Activated CD8-positive, alpha-beta memory T cell treated with anti-CD3 and anti-CD28 coated beads, Interleukin-2, amount 10 ng/mL, durations not matched to agents 7 days and 5 days (primary cell): ENCODE data around the gene RNF152. TPM values are rescaled to one million over a fixed set of nuclear protein-coding genes. Genes with fewer than 3 reads are reported as not detected.

Source experiments
- ATAC-seq: fragments of 150-1000 bp; cut with Tn5 transposase; one replicate; pipeline ENCODE4 v1.10.0; 2021; ENCODE audit warnings: moderate library complexity
- CTCF ChIA-PET: fragments of 350-600 bp; sonication (Branson Sonifier 250); formaldehyde crosslinking; loops from one replicate; lab custom pipeline; 2021; ENCODE audit warnings: antibody characterized with exemption; lab: Charles Lee
- DNase-seq: peaks from one replicate; pipeline ENCODE4 v3.0.0-alpha.2; 2020
- H3K27ac Mint-ChIP-seq: one replicate; pipeline ENCODE4 v1.8.0; 2021; ENCODE audit warnings: mild to moderate bottlenecking, mixed read lengths
- H3K27me3 Mint-ChIP-seq: one replicate; pipeline ENCODE4 v1.8.0; 2021; ENCODE audit warnings: mixed read lengths
- H3K36me3 Mint-ChIP-seq: one replicate; pipeline ENCODE4 v1.8.0; 2021; ENCODE audit warnings: mild to moderate bottlenecking, mixed read lengths
- H3K4me1 Mint-ChIP-seq: one replicate; pipeline ENCODE4 v1.8.0; 2021; ENCODE audit warnings: mixed read lengths
- H3K4me3 Mint-ChIP-seq: one replicate; pipeline ENCODE4 v1.8.0; 2021; ENCODE audit warnings: mild to moderate bottlenecking, moderate library complexity, mixed read lengths
- H3K9me3 Mint-ChIP-seq: one replicate; pipeline ENCODE4 v1.8.0; 2022; ENCODE audit warnings: low read depth, mixed read lengths
- total RNA-seq, 2 experiments: library from RNA; stranded (reverse); gene quantifications; one replicate each; pipeline ENCODE4 v1.2.3, GENCODE V29; 2021

Gene RNF152
- total RNA-seq, 2 experiments from 2014 or later = 0.09 TPM; not detected in 1

DNA sequence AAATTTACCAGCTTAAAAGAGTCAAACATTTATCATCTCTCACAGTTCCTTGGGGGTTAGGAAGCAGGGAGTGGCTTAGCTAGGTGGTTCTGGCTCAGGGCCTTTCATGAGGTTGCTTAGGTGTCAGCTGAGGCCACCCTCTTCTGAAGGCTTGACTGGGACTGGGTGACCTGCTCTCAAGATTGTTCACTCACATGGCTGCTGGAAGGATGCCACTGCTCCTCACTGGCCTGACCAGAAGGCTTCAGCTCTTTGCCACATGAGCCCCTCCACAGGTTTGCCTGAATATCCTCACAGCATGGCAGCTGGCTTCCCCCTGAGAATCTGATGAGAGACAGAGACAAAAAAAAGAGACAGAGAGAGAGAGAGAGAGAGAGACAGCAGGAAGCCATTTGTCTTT, 17.3 kb upstream of the RNF152 start:
- no peaks in the 10 kb centered on the region for H3K4me1 Mint-ChIP-seq
- H3K27me3 Mint-ChIP-seq = peaks cover 29% of the 10 kb centered on the region
- CTCF ChIA-PET = interaction anchor here (1.2 kb wide), 1 partner anchor 162 kb away, joined by 3 read pairs; no protein-coding TSS in a partner anchor
- H3K27ac Mint-ChIP-seq = no peak overlapping the region
- DNase-seq (no peak), ATAC-seq (no peak)
- H3K4me3 Mint-ChIP-seq = no peak overlapping the region
- H3K36me3 Mint-ChIP-seq = no peaks in the 10 kb centered on the region
- H3K9me3 Mint-ChIP-seq = no peaks in the 10 kb centered on the region

DNA sequence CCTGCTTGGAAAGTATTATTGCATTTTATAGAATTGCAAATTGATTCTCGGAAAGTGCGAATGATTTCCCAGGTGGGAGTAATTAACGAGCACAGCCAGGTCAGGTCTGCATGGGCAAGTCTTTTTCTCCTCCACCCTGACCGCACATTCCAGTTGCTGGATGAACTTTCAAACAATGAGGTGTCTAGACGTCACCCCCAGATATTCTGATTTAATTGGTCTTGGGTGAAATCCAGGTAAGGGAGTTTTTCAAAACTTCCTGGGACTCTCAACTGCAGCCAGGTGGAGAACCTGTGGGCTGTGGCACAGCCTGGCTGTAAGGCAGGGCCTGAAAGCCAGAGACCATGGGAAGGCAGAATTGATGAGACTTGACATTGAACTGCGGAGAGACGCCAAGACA, 15.9 kb upstream of the RNF152 start:
- no peak overlapping the region for H3K27ac Mint-ChIP-seq
- DNase-seq = no peak
- ATAC-seq = no peak
- H3K4me3 Mint-ChIP-seq = no peak overlapping the region
- H3K27me3 Mint-ChIP-seq = peaks cover 27% of the 10 kb centered on the region
- no peaks in the 10 kb centered on the region for H3K9me3 Mint-ChIP-seq
- H3K36me3 Mint-ChIP-seq = no peaks in the 10 kb centered on the region
- no peaks in the 10 kb centered on the region for H3K4me1 Mint-ChIP-seq
- CTCF ChIA-PET = interaction anchor here (1.1 kb wide), 1 partner anchor 16 kb away, joined by 3 read pairs; no protein-coding TSS in a partner anchor

DNA sequence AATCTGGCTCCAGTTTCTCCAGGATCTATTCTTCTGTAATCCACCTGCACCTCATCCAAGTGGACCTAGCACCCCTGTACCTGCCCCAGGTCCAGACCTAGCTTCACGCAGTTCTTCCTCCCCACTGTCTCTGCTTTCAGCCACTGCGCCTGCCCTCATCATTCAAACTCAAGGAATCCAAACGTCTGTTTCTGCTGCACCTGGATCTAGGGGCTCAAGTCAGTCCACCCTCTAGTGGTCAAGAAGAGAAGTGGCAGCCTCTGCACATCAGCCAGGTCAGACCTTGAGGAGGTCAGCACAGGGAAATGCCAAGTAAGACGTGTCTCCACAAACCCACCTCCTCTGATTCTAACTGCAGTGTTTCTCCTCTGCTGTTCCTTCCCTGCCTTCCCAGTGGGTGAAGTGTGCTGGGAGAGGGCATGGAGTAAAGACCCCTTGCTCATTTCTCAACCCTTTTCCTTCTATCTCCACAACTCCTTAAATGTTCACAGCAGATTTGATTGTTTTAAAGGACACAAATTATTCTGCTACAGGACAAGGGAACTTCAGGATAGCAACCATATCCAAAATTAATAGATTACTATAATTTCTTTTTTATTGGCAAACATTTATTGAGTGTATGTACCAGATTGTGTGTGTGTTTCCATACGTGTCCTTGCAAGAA, 8.6 kb upstream of the RNF152 start:
- ATAC-seq (peak; percentile 87), DNase-seq (peak; percentile 57)
- Mint-ChIP-seq H3K4me3 (no peak overlapping the region), H3K27ac (no peak overlapping the region), H3K4me1 (no peaks in the 10 kb centered on the region), H3K9me3 (no peaks in the 10 kb centered on the region), H3K36me3 (no peaks in the 10 kb centered on the region), H3K27me3 (peaks cover 39% of the 10 kb centered on the region)
- CTCF ChIA-PET = interaction anchor here (0.9 to 1.6 kb wide), 3 partner anchors 15 to 319 kb away, joined by 3 to 6 read pairs (median 3); no protein-coding TSS in a partner anchor

DNA sequence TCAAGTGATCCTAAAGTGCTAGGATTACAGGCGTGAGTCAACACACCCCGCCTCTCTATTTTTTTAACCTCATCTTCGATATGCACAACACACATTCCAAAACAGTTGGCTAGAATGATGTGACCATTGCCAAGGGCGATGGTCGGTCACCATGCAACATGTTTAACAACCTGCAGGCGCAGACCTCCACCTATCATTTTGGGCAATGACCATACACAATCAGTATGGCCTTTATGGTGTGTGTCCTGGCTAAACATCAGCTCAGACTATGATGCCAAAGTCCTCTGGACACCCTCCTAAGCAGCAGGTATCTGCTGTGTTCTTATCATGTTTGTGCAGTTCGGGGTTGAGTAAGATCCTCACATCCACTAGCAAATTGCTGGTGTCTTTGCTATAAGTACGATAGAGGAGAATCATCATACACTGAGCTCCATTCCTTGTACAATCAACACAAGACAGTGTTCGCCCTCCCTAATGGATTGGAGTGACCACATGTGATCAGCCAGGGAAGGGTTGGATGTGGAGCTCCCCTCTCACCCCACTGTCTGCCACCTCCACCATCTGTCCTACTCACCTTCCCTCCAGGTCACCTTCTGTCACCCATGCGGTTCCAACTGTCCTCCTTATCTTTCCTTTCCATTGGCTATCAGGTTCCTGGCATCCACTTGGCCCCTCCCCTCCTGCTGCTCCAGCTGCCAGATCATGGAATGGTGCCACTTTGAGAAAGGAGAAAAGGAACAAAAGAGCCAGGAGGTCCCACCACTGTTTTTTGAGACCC, 7.9 kb upstream of the RNF152 start:
- CTCF ChIA-PET = interaction anchor here (0.9 to 1.0 kb wide), 2 partner anchors 15 to 17 kb away, joined by 3 read pairs; no protein-coding TSS in a partner anchor
- ATAC-seq = no peak
- H3K4me3 Mint-ChIP-seq = no peak overlapping the region
- DNase-seq = no peak
- H3K27ac Mint-ChIP-seq = no peak overlapping the region
- no peaks in the 10 kb centered on the region for H3K9me3 Mint-ChIP-seq
- peaks cover 40% of the 10 kb centered on the region for H3K27me3 Mint-ChIP-seq
- no peaks in the 10 kb centered on the region for H3K4me1 Mint-ChIP-seq
- H3K36me3 Mint-ChIP-seq = no peaks in the 10 kb centered on the region

DNA sequence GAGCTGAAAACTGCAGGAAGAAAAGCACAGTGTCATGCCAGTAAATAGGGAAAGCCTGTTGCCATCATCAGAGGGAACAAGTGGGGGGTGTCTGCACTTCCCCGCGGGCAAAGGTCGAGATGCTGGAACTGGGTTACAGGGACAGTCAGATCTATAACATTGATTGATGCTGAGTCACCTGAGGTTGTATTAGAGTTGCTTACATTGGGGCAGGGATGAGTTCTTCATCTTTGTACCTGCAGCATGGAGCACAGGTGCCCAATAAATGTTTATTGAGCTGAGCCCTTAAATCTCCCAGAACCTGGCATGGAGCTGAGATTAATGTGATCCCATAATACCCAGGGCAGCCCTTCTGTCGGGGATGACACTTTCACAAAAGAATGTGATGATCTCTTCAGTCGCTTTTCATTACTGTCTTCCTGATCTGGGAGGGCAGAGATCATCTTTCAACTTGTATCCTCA, 5.9 kb upstream of the RNF152 start:
- H3K9me3 Mint-ChIP-seq = no peaks in the 10 kb centered on the region
- ATAC-seq (no peak), DNase-seq (no peak)
- CTCF ChIA-PET = no interaction called here
- no peak overlapping the region for H3K4me3 Mint-ChIP-seq
- no peaks in the 10 kb centered on the region for H3K36me3 Mint-ChIP-seq
- H3K27me3 Mint-ChIP-seq = peaks cover 46% of the 10 kb centered on the region
- H3K27ac Mint-ChIP-seq = no peak overlapping the region
- H3K4me1 Mint-ChIP-seq = no peaks in the 10 kb centered on the region

DNA sequence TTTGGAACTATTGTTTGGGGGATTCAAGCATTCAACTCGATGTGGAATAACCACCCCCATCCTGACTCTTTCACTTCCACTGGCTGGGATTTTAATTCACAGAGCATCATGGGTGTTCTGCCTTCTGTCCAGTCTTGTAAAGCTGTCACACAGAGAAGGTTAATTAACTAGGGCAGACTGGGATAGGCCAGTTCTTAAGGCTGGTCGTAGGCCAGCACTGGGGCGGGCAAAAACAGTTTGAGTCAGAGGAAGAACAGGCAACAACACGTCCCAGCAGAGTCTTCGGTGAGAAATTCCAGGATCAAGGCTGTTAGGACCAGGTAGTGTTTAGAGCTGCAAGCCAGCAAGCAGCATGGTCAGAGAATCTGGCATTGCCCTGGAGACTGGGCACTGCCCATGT, 4.0 kb upstream of the RNF152 start:
- H3K27me3 Mint-ChIP-seq = peaks cover 56% of the 10 kb centered on the region
- no peaks in the 10 kb centered on the region for H3K36me3 Mint-ChIP-seq
- H3K27ac Mint-ChIP-seq = no peak overlapping the region
- CTCF ChIA-PET = no interaction called here
- no peak for DNase-seq
- H3K4me1 Mint-ChIP-seq = peaks cover 8% of the 10 kb centered on the region
- H3K4me3 Mint-ChIP-seq = no peak overlapping the region
- no peak for ATAC-seq
- no peaks in the 10 kb centered on the region for H3K9me3 Mint-ChIP-seq

DNA sequence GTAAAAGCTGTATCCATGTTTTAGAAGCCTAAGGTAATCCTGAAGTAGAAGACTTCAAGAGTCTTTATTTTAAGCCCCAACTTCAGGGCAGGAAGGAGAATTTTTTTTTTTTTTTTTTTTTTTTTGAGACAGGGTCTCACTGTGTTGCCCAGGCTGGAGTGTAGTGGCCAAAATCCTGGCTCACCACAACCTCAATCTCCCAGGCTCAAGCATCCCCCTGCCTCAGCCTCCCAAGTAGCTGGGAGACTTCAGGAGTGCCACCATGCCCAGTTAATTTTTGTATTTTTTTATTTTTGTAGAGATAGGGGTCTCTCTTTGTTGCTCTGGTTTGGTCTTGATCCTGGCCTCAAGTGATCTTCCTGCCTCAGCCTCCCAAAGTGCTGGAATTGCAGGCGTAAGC, 3.3 kb upstream of the RNF152 start:
- no peak for ATAC-seq
- Mint-ChIP-seq H3K27ac (no peak overlapping the region), H3K4me1 (peaks cover 8% of the 10 kb centered on the region), H3K36me3 (no peaks in the 10 kb centered on the region), H3K9me3 (no peaks in the 10 kb centered on the region), H3K27me3 (peaks cover 58% of the 10 kb centered on the region), H3K4me3 (no peak overlapping the region)
- no peak for DNase-seq
- CTCF ChIA-PET = interaction anchor here (1.7 kb wide), 1 partner anchor 235 kb away, joined by 4 read pairs; no protein-coding TSS in a partner anchor

DNA sequence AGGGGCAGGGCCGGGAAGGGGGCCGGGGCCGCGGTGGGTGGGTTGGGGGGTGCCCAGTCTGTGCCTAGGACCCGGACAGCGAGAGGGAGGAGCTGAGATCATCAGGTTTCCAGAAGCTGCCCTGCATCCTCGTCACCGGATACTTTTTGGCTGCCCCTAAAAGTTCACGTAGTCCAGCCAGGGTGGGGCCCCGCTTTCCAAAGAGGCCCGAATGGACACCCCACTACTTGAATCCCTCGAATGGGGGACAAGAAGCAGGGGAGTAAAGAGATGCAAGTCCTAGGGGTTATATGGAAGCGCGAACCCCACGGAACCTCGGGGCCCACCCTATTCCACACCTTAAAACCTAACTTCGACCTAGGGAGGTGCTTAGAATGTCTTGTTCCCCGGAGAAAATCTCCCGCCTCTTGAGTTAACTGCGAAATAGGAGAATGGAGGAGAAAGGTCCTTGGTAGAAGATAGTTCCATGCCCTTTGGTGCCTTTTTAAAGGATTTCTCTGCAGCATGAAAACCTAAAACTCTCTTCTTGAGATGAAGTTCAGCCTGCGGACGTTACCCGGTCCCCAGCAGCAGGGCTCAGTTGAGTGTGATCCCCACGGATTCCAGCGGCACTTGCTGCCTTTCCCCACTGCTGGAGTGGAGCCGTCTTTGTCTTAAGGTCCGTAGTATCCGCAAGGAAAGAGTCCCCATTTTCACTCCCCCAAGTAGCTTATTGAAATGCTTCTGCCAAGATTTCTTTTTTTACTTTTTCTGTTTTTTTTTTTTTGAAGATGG, 2.1 kb upstream of the RNF152 start:
- H3K36me3 Mint-ChIP-seq = no peaks in the 10 kb centered on the region
- peaks cover 8% of the 10 kb centered on the region for H3K4me1 Mint-ChIP-seq
- no peaks in the 10 kb centered on the region for H3K9me3 Mint-ChIP-seq
- peak overlapping the region; percentile 36 for H3K4me3 Mint-ChIP-seq
- ATAC-seq (no peak), DNase-seq (no peak)
- H3K27me3 Mint-ChIP-seq = peaks cover 66% of the 10 kb centered on the region
- no peak overlapping the region for H3K27ac Mint-ChIP-seq
- CTCF ChIA-PET = interaction anchor here (0.8 to 1.7 kb wide), 2 partner anchors 236 to 270 kb away, joined by 3 to 4 read pairs; no protein-coding TSS in a partner anchor

DNA sequence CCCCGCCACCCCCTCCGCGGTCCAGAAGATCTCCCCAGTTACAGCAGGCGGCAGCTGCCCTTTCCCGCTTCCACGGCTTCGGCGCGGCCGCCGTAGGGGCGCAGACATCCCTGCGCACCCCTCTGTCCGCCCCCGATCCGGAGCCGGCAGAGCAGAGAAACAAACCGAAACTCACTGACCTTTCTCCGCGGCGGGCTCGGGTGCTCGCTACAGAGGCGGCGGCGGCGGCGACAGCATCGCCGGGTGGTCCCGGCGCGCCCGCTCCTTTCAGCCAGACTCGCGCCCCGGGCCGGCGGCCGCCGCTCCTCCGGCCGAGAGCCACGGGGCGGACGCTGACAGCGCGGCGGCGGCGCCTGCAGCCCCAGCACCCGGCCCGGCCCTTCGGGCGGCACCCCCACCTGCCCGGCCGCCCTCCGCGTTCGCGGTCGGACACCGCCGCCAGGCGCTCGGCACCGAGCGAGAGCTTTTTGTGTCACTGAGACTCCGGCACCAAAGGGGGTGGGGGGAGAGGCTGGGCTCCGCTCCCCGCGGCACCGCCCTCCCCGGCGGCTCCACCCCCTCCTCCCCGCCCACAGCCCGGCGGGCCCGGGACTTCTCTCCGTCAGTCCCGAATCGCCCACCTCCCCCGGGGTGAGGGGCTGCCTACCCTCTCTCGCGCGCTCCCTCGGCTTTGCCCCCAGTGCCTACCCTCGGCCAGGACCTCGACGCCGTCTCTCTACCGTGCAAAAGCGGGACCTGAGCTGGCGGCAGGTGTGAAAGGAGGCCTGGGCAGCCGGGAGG, 1.4 kb upstream of the RNF152 start:
- Mint-ChIP-seq H3K36me3 (no peaks in the 10 kb centered on the region), H3K27ac (no peak overlapping the region), H3K9me3 (no peaks in the 10 kb centered on the region), H3K27me3 (peaks cover 72% of the 10 kb centered on the region), H3K4me3 (peak overlapping the region; percentile 68), H3K4me1 (peaks cover 8% of the 10 kb centered on the region)
- peak; percentile 91 for ATAC-seq
- CTCF ChIA-PET = interaction anchor here (0.8 to 0.9 kb wide), 2 partner anchors 269 to 340 kb away, joined by 3 read pairs; no protein-coding TSS in a partner anchor
- peak; percentile 67 for DNase-seq

DNA sequence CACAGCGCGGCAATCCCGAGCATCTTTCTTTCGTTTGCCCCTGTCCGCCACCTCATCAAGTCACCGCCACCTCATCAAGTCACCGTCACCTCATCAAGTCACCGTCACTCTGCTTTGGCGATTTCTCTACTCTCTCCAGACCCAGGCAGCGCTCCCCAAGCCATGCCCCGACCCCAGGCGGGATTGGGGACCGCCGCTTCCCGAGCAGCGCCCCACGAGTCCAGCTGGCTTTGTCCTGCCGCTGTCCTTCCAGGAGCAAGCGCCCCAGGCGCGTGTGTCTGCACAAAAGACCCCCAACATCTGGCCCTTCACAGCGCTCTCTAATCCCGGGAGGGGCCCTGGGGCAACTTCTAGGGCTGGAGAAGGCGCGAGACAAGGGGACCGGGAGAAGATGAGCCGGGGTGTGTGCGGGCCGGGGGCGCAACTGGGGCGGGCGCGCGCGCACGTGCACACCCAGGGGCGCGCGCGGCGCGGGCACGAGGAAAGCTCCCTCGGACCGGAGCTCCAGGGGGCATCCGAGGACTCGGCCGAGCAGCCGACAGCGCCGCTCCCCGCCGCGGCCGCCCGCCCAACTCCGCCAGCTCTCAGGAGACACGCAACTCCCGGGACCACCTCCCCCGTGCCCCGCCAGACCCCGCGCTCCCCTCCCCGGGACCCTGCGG, 633 bp upstream of the RNF152 start:
- Mint-ChIP-seq H3K4me1 (peaks cover 8% of the 10 kb centered on the region), H3K36me3 (no peaks in the 10 kb centered on the region), H3K27me3 (peaks cover 69% of the 10 kb centered on the region), H3K27ac (no peak overlapping the region), H3K4me3 (peak overlapping the region; percentile 68), H3K9me3 (no peaks in the 10 kb centered on the region)
- CTCF ChIA-PET = interaction anchor here (0.9 kb wide), 1 partner anchor 339 kb away, joined by 3 read pairs; no protein-coding TSS in a partner anchor
- peak; percentile 40 for ATAC-seq
- DNase-seq = peak; percentile 50

DNA sequence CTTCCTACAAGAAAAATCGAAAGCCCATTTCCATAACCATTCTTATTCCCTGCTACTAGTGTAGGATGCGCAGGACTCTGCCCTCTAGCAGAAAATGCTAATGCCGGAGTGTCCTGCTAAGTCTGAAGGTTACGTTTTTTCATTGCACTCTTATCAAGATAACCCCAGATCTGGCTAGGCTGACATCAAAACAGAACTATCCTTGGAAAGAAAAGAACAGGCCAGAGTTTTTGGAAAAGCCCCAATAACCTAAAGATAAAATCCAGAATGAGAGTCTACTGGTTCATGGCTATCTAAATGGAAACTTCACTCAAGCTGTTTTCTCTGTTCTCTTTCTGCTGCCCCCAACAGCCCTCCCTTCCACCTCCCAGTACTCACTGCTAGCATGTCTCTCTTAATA, 913 bp downstream of the RNF152 start:
- H3K4me3 Mint-ChIP-seq = no peak overlapping the region
- H3K27me3 Mint-ChIP-seq = peaks cover 60% of the 10 kb centered on the region
- ATAC-seq = no peak
- CTCF ChIA-PET = no interaction called here
- DNase-seq = no peak
- no peak overlapping the region for H3K27ac Mint-ChIP-seq
- peaks cover 8% of the 10 kb centered on the region for H3K4me1 Mint-ChIP-seq
- H3K36me3 Mint-ChIP-seq = no peaks in the 10 kb centered on the region
- H3K9me3 Mint-ChIP-seq = no peaks in the 10 kb centered on the region

DNA sequence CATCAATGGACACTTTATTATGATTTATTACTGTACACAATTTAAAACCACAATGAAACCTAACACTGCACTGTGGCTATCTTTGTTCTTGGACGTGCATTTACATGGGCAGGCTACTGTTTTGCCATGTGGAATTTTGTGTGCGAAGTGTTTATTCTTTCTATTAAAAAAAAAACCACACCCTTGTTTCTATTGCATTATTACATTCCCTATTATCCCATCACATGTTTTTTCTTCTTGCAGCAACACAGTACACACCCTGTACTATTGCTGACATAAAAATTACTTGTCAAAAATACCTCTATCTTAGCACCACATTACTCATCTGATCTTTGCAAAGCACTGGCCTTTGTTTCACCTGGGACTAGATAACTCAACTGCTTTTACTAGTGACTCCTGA, 1.5 kb downstream of the RNF152 start:
- Mint-ChIP-seq H3K27me3 (peaks cover 56% of the 10 kb centered on the region), H3K27ac (no peak overlapping the region), H3K36me3 (no peaks in the 10 kb centered on the region), H3K4me3 (no peak overlapping the region), H3K9me3 (no peaks in the 10 kb centered on the region), H3K4me1 (peaks cover 8% of the 10 kb centered on the region)
- ATAC-seq (no peak), DNase-seq (no peak)
- CTCF ChIA-PET = no interaction called here
